Activated T-cell treated with anti-CD3 and anti-CD28 coated beads, Interleukin-2, amount 50 U/mL, for 48 hours (primary cell): ENCODE measurements around the gene ADIPOQ.
"Not testable (repeated sequence)": the region's sequence is repeated elsewhere in the genome, so short reads cannot be mapped to it uniquely, and the experiment has no call there.

Experiments
- DNase-seq, 2 experiments: peaks; one replicate each; pipeline ENCODE4 v3.0.0-alpha.2; 2020

Gene ADIPOQ

DNA sequence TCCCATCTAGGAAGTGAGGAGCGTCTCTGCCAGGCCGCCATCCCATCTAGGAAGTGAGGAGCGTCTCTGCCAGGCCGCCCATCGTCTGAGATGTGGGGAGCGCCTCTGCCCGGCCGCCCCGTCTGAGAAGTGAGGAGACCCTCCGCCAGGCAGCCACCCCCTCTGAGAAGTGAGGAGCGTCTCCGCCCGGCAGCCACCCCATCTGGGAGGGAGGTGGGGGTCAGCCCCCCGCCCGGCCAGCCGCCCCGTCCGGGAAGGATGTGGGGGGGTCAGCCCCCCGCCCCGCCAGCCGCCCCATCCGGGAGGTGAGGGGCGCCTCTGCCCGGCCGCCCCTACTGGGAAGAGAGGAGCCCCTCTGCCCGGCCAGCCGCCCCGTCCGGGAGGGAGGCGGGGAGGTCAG lies 31.3 kb downstream of the ADIPOQ start:
- not testable (repeated sequence) for DNase-seq

DNA sequence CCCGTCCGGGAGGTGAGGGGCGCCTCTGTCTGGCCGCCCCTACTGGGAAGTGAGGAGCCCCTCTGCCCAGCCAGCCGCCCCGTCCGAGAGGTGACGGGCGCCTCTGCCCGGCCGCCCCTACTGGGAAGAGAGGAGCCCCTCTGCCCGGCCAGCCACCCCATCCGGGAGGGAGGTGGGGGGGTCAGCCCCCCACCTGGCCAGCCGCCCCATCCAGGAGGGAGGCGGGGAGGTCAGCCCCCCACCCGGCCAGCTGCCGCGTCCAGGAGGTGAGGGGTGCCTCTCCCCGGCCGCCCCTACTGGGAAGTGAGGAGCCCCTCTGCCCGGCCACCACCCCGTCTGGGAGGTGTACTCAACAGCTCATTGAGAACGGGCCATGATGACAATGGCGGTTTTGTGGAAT lies 31.7 kb downstream of the ADIPOQ start:
- not testable (repeated sequence) for DNase-seq

DNA sequence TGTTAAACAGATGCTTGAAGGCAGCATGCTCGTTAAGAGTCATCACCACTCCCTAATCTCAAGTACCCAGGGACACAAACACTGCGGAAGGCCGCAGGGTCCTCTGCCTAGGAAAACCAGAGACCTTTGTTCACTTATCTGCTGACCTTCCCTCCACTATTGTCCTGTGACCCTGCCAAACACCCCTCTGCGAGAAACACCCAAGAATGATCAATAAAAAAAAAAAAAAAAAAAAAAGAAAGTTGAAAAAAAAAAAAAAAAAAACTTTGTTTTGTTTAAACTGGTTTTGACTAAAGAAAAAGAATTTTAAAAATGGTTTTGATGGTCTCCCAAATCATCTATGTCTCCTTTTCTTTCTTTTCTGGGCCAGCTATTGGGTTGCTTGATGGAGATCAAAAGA lies 32.3 kb downstream of the ADIPOQ start:
- not testable (repeated sequence) for DNase-seq

DNA sequence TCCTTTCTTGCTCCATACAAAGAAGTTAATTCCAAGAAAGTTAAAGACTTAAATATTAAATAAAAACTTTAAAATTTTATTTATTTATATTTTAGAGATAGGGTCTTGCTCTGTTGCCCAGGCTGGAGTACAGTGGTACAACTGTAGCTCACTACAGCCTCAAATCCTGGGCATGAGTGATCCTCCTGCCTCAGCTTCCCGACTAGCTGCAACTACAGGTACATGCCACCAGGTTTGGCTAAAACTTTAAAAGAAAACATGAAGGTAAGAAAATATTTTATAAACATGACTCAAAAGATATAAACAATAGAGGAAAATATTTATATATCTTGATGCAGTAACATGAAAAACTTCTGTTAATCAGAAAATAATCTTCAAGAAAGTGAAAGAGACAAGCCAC lies 33.2 kb downstream of the ADIPOQ start:
- no peak for DNase-seq

DNA sequence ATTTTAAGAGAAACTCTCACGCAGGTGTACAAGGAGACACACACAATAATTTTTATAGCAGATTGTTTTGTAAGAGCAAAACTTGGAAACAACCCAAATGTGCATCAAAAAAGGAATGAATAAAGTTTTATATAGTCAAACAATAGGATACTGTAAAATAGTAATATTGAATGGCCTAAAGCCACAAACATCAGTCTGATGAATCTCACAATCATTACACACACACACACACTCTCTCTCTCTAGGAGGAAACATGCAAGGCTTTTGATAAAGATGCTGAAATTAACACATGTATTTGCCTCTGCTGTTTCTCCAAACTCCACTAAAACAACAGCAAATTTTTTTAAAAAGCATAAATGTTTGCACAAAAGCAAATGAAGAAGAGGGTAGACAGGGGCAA lies 37.3 kb downstream of the ADIPOQ start:
- no peak for DNase-seq

DNA sequence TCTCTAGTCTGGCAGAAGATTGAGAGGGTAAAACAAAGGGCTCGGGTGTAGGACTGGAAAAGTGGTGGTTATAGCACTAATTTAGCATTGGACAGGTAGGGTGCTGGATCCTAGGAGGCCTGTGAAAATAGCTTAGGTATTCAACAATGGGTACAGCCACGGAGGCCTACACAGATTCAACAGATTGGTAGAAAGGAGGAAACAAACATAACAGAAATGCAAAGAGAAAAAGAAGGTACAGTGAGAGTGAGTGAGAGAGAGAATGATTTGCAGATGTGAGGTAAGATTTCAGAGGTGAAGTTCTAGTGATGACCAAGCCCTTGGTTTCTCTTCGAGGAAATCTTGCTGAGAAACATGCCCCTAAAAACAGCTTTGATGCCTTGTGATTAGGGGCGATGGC lies 37.9 kb downstream of the ADIPOQ start:
- peak; percentile 56 to 59 for DNase-seq

DNA sequence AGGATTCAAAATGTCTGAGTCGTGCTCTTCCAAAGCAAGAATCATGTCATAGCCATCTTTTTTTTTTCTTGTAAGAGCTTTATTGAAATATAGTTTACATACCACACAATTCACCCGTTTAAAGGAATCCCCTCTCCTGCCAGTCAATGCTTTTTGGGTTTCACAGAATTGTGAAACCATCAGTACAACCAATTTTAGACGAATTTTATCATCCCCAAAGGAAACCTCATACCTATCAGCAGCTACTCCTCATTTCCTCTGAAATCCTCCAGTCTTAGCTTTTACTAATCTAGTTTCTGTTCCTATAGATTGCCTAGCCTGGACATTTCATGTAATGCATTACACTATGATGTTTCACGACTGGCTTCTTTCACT lies 39.6 kb downstream of the ADIPOQ start:
- DNase-seq: no peak

DNA sequence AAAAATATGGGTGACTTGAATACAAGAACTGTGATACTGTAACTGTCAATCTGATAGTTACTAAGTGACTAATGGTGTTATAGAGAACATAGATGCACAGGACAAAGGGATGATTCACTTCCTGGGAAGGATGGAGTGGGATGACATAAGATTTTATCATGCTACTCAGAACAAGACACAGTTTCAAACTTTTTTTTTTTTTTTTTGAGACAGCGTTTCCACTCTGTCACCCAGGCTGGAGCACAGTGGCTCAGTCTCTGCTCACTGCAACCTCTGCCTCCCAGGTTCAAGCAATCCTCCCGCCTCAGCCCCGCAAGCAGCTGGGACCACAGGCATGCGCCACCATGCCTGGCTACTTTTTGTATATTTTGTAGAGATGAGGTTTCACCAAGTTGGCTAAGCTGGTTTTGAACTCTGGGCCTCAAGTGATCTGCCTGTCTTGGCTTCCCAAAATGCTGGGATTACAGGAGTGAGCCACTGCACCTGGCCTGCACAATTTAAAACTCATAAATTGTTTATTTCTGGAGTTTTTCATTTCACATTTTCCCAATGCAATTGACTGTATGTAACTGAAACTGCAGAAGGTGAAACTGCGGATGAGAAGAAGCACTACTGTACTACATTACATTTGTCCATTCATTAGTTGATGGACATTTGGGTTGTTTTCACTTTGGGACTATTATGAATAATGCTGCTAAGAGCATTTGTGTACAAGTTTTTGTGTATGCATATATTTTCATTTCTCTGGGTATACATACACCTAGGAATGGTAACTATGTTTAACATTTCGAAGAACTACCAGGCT lies 40.6 kb downstream of the ADIPOQ start:
- peak; percentile 70 to 76 for DNase-seq

DNA sequence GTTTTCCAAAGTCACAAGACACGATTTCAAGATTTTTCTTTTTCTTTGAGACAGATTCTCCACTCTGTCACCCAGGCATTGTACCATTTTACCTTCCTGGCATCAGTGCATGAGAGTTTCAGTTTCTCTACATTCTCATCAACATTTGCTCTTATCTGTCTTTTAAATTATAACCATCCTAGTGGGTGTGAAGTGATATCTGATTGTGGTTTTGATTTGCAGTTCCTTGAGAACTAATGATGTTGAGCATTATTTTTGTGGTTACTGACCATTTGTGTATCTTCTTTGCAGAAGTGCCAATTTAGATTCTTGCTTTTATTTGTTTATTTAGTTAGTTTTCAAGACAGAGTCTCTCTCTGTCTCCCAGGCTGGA lies 41.2 kb downstream of the ADIPOQ start:
- no peak for DNase-seq

DNA sequence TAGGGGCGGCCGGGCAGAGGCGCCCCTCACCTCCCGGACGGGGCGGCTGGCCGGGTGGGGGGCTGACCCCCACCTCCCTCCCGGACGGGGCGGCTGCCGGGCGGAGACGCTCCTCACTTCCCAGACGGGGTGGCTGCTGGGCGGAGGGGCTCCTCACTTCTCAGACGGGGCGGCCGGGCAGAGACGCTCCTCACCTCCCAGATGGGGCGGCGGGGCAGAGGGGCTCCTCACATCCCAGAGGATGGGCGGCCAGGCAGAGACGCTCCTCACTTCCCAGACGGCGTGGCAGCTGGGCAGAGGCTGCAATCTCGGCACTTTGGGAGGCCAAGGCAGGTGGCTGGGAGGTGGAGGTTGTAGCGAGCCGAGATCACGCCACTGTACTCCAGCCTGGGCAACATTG lies 42.4 kb downstream of the ADIPOQ start:
- DNase-seq: not testable (repeated sequence)

DNA sequence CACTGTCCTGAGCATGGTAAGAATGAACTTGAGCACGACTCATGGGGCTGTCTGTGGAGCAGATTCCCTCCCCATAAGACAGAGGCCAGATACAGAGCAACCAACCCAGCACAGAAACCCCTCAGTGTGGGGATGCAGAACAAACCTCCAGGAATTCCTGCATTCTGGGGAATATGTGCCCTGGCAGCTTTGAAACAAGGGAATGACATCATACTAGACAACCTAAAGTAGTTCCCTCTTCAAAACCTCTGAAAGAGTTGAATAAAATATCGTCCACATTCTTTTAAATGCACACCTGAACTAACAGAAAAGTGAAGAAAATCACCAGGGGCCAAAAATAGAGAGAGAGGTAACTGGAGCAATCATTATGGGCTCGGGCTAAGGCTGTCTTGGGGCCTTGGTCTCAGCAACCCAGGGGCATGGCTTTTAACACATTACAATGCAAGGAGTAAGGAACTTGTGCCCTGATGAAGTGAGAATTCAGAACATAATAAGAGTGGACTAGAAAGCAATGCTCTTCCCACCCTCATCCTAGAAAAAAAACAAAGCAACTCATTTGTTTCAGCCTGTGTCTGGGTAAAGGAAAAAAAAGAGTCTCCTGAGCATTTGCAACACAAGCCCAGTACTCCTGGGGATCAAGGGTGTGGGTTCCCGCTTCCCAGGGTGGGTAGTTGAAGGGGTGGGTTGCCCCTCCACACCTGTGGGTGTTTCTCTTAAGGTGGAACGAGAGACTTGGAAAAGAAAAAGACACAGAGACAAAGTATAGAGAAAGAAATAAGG lies 43.9 kb downstream of the ADIPOQ start:
- DNase-seq: no peak

DNA sequence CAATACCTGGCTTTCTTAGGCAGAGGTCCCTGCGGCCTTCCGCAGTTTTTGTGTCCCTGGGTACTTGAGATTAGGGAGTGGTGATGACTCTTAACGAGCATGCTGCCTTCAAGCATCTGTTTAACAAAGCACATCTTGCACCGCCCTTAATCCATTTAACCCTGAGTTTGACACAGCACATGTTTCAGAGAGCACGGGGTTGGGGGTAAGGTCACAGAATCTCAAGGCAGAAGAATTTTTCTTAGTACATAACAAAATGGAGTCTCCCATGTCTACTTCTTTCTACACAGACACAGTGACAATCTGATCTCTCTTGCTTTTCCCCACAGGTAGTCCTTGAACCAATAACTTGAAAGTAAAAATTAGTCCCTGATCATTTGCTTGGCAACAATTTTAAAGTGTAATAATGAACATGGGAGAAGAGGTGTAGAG lies 45.0 kb downstream of the ADIPOQ start:
- not testable (repeated sequence) for DNase-seq

DNA sequence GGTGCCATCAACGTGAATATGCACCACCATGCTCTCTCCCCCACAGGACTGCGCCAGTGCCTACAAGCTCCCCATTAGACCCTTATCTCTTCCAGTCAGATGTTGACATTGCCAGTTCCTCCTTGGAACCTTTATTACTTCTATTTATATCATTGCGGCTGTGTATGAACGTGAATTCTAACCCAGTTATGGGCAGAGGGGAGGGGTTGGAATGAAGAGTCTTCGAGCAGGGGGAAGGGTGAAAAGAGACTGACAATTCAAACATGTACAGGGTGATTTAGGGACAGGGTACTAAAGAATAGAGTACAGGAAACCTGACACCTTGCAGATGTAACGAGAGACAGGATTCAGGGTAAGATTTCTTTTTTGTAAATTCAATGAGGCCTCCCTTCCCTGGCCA lies 46.1 kb downstream of the ADIPOQ start:
- no peak for DNase-seq

DNA sequence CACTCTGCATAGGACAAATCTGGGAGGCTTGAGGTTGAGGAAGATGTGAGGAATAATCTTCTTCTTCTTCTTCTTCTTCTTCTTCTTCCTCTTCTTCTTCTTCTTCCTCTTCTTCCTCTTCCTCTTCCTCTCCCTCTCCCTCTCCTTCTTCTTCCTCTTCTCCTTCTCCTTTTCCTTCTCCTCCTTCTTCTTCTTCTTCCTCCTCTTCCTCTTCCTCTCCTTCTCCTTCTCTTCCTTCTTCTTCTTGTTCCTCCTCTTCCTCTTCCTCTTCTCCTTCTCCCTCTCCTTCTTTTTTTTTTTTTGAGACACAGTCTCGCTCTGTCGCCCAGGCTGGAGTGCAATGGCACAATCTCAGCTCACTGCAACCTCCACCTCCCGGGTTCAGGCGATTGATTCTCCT lies 47.2 kb downstream of the ADIPOQ start:
- DNase-seq: not testable (repeated sequence)

DNA sequence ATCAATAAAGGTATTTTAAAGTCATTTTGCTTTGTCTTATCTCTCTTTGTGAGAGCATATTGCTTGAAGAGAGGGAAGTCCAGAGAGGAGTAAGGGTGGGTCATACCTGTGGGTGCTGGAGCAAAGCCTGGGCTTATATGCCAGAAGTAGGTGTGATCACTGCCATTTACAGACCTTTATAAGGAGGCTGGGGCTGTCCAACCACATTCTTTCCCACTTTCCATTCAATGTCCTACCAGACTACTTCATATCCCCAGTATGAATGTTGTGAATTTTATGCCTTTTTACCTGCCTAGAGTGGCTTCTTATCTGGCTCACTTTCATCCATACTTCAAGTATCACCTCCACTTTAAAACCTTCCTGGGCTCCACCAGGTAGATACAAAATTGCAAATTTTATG lies 48.4 kb downstream of the ADIPOQ start:
- DNase-seq: no peak

DNA sequence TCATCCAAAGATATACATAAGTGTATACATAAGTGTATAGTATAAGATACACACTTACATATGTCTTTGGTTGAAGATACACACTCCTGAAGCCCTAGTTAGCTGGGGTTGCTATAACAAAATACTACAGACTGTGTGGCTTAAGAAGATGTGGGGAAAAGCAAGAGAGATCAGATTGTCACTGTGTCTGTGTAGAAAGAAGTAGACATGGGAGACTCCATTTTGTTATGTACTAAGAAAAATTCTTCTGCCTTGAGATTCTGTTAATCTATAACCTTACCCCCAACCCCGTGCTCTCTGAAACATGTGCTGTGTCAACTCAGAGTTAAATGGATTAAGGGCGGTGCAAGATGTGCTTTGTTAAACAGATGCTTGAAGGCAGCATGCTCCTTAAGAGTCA lies 50.6 kb downstream of the ADIPOQ start:
- DNase-seq: not testable (repeated sequence)

DNA sequence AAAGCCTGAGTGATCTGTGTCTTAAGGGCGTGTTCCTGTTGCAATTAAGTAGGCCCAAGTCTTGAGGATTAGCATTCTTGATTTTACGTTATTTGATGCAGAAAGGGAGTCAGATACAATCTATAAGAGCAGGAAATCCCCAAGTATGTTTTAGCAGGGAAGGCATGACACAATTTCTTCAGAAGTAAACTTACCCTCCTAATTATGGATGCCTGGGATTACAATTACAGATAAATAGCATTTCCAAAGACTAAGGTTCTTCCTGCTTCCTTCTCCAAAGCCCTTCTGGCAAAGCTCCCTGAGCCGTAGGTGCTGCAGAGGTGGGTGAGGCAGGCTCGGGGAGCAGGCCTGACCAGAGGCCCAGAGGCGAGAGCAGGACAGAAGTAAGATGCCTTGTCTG lies 52.9 kb downstream of the ADIPOQ start:
- no peak for DNase-seq

DNA sequence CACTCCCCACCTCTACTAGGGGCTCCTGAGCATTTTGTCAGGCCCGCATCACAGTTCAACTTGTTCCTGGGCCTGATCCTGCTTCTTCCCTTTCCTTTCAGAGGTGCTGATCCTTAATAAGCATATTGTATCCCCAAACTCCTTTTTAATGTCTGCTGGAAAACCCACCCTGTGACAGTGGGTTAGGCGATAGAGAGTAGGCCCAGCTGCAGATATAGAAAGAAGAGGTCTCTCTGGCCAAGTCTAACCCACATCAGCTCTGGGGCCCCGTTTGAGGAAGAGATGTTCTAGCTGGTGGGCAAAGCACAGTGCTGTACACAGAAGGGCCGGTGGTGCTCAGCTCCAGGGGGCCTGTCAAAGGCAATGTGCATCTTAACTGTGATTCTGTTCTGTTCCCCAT lies 53.5 kb downstream of the ADIPOQ start:
- no peak for DNase-seq

DNA sequence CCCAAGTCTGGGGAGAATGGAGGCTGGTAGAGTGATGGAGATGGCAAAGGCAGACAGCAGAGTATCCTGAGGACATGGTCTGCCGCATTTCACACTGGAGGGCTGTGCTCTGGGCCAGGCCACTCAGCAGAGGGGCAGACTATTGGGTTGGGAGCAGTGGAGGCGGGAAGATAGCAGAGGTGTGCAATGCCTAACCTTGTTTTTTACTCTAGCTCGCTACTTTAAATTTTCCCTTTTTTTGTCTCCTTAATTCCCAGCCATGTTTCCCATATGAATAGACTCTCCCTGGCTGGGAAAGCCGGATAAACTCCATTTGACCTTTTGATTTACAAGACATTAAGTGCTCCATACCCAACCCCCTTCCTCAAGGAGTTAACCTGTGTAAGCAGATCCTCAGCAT lies 54.4 kb downstream of the ADIPOQ start:
- DNase-seq: no peak

DNA sequence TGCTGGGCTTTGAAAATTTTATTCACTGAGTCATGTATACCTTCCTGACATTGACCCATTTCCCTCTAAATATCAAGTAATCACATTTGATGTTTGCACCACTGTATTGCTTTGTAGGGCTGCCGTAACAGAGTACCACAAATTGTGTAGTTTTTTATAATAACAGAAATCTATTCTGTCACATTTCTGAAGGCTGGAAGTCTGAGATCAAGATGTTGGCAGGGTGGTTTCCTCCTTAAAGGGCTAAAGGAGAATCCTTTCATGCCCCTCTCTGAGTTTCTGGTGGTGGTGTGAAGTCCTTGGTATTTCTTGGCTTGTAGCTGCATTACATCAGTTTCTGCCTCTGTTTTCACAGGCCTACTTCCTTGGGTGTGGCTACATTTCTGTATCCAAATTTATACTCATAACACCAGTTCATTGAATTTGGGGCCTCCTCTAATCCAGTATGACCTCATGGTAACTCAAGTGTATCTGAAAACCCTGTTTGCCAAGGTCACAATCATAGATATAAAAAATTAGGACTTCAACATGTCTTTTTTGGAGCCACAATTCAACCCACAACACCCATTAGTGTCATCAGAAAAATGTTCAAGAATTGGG lies 58.7 kb downstream of the ADIPOQ start:
- DNase-seq: no peak

DNA sequence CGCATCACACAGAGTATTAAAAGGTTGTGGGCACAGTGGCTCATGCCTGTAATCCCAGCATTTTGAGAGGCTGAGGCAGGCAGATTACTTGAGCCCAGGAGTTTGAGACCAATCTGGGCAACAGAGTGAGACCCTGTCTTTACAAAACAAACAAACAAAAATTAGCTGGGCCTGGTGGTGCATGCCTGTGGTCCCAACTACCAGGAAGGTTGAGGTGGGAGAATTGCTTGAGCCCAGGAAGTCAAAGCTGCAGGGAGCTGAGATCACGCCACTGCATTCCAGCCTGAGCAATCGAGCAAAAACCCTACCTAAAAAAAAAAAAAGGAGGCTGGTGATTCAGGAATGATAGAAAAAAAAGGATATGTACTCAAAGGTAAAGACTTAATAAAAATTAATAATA lies 59.6 kb downstream of the ADIPOQ start:
- DNase-seq: no peak

DNA sequence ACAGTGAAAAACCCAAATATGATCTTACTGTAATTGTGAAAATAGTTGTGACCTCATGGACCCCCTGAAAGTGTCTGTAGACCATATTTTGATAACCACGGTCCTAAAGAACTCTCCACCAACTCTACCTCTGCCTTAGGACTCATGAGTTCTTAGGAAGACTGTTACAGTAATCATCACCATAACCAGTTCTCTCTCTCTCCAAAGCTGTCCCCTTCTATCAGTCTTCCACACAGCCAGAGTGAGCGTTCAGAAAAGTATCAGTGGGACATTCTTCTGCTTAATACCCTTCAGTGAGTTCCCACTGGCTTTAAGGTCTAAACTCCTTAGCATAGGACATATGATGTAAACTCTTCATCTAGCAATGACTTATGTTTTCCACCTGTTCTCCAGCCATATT lies 60.2 kb downstream of the ADIPOQ start:
- no peak for DNase-seq

DNA sequence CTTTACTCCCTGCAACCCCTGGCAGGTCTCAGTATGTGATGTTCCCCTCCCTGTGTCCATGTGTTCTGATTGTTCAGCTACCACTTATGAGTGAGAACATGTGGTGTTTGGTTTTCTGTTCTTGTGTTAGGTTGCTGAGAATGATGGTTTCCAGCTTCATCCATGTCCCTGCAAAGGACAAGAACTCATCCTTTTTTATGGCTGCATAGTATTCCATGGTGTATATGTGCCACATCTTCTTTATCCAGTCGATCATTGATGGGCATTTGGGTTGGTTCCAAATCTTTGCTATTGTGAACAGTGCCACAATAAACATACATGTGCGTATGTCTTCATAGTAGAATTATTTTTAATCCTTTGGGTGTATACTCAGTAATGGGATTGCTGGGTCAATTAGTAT lies 61.2 kb downstream of the ADIPOQ start:
- not testable (repeated sequence) for DNase-seq

DNA sequence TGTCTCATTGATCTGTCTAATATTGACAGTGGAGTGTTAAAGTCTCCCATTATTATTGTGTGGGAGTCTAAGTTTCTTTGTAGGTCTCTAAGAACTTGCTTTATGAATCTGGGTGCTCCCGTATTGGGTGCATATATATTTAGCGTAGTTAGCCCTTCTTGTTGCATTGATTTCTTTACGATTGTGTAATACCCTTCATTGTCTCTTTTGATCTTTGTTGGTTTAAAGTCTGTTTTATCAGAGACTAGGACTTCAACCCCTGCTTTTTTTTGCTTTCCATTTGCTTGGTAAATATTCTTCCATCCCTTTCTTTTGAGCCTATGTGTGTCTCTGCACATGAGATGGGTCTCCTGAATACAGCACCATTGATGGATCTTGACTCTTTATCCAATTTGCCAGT lies 64.6 kb downstream of the ADIPOQ start:
- DNase-seq: not testable (repeated sequence)
